GM18505 (cell line): ENCODE results near the gene ORC1.
A peak's percentile ranks its signal among the peaks of the same experiment; 100 is the strongest.

Experiments
- ATAC-seq: cut with Tn5 transposase; IDR thresholded peaks from one replicate; pipeline ENCODE4 v1.9.1; 2021; ENCODE audit not compliant: unreplicated experiment
- POLR2A ChIP-seq: IDR thresholded peaks from 4 replicates; pipeline ENCODE4 v1.6.1; 2011; ENCODE audit warnings: borderline replicate concordance; ENCODE audit not compliant: insufficient read depth, insufficient read length; ENCODE audit errors: extremely low read depth

Gene ORC1

DNA sequence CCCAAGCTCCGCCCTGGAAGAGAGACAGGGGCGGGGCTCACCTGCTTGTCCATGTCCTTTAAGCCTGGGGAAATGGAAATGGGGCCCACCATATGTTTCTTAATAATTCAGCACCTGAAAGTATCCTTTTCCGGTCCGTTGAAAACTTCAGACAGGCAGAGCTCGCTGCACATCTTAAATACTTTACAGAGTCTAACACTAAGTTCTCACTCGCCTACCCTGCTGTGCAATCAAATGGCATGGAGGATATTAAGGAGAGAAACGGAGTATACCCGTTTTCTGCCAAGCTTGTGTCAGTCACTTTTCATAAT lies 37.8 kb downstream of the ORC1 start:
- no peak for TF ChIP-seq POLR2A
- ATAC-seq: no peak

- TF ChIP-seq POLR2A: peak; percentile 98
- ATAC-seq: peak; percentile 92
Measured at GRCh38 chr1:52365746-52366516, 38.3 kb downstream of the ORC1 start, which contains the start of gene CC2D1B. Gene CC2D1B (minus strand): TSS chr1:52366205. CDS start chr1:52364620, 1,585 bp downstream.

DNA sequence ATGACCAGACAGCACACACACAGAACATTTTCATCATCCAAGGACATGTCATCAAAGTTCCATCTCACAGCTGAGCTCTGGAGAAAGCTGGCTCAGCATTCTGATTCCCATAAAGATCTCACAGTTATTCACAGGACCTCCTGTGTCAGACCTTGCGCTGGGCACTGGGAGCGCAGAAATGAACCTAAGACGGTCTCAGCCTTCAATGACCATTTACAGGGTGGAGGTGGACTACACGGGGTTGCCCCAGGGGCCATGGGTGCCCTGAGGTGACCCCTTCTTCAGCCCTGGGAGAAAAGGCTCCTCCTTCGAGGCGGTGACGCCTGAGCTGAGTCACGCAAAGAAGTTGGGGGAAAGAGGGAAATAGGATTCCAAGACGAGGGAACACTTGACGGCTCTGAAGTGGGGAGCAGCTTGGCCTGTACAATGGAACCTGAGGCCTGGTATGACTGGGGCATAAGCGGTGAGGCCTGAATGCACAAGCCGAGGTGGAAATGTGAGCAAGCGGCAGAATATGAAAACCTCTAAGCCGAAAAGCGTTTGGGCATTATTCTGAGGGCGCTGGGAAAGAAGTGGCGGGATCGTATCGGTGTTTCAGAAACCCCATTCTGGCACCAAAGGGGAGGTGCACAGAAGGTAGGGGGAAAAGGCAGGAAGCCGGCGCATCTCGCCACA lies 39.0 kb downstream of the ORC1 start:
- TF ChIP-seq POLR2A: no peak
- ATAC-seq: no peak

- ATAC-seq: no peak
- TF ChIP-seq POLR2A: no peak
Measured at GRCh38 chr1:52364235-52364839, 39.9 kb downstream of the ORC1 start.

DNA sequence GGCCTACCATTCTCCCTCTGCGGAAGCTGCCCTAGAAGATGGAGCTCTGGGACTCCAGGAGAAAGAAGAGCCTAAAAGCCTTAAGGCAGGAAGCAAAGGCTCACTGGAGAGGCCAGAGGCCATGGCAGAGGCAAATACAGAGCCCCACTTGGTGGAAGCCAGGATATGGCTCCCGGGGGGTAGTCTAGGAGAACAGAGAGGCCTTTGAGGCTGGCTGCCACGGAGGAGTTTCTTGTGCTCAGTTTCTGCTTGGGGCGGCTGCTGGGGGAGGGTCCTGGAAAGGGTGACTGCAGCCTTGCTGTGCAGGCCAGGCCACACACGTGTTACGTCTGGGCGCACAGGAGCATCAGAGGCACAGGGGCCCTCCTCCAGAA lies 43.6 kb downstream of the ORC1 start:
- no peak for TF ChIP-seq POLR2A
- ATAC-seq: no peak

DNA sequence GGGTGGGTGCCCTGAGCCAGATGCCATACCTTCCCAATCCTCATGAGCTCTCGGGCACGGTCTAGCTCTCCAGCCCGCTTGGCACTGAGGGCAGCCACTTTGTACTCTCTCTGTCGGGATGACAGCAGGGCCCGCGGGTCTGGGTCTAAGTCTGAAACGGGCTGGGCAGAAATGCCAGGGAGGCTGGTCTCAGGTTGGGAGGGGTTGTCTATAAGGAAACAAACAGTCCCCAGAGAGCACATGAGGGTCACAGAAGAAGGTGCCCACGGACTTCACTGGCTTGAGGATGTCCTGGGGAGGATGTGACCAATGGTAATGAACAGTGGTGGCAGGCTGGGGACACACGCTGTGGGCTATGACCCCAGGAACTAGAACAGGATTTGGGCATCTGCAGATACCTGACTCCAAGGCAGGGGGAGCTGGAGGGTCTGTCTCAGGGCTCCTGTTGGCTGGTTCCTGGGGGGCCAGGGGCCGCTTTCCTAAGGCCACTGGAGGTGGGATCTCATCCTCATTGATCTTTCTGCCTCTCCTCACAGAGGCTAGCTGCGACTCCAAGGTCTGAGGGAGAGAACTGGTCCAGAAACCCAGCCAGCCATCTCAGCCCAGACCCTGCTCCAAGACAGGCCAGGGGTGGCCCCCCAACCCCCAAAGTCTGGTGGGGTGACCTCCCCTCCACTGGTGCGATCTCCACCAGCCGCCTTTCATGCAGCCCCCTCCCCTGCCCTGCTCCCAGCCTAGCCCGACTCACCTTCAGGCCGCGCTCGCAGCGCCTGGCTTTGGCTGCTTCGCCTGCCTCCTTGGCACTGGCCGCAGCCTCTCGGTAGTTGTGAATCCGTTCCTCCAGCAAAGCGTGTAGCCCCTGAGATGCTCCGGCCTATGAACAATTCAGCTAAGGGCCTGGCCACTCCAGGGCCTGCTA lies 44.3 kb downstream of the ORC1 start:
- ATAC-seq: no peak
- TF ChIP-seq POLR2A: no peak

- ATAC-seq: no peak
- no peak for TF ChIP-seq POLR2A
Measured at GRCh38 chr1:52358851-52359497, 45.2 kb downstream of the ORC1 start.

- ATAC-seq: no peak
- no peak for TF ChIP-seq POLR2A
Measured at GRCh38 chr1:52357397-52357796, 46.8 kb downstream of the ORC1 start.

- ATAC-seq: no peak
- TF ChIP-seq POLR2A: no peak
Measured at GRCh38 chr1:52356818-52357355, 47.3 kb downstream of the ORC1 start.

GRCh38 chr1:52355847-52356505 lies 48.2 kb downstream of the ORC1 start:
- no peak for ATAC-seq
- no peak for TF ChIP-seq POLR2A

DNA sequence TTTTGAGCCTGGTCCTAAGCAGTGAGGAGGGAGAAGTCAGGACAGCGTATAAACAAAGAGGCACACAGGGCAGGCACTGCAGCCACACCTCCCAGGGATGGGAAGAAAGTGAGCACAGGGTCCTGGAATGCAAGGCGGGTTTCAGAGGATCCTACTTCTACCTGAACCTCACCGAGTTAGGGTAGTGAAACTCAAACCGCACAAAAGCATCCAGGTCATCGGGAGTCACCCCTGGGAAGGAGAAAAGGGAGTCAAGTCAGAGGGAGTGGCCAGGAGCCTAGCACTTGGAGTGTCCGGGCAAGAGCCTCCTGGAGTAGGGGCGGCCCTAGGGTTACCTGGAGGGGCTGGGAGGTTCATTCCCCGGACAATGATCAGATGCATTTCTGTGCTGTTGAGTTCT lies 48.8 kb downstream of the ORC1 start:
- ATAC-seq: no peak
- TF ChIP-seq POLR2A: no peak

- no peak for ATAC-seq
Measured at GRCh38 chr1:52352690-52353089, 51.5 kb downstream of the ORC1 start.

DNA sequence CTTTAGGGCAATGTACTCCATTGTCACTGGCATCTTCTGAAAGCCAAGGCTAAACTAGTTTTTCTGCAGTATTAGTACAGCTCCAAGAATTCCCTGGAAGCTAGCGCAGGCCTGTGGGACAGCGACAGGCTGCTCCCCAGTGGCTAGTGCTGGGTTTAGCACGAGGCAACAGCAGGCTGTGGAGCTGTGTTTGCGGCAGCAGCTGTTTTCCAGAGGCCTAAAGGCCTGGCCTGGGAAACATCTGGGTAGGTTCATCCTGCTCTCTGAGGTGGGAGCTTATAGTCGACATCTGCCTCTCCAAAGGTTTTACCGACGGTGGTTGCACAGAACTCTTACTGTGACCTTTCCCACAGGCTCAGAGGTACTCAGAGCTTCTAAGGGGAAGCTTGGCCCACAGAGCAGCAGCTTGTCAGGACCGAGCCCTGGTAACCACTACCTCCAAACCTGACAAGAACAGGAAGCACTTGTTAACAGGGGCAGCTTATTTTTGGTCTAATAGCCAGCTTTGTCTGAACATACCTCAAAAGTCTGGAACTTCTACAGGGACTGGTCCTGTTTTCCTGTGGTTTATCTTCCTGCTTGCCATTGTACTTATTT lies 55.4 kb downstream of the ORC1 start:
- ATAC-seq: no peak
- no peak for TF ChIP-seq POLR2A

More at GRCh38 chr1:52352690-52353089, 51.5 kb downstream of the ORC1 start:
- TF ChIP-seq POLR2A: no peak
